A549 treated with ZK216348 at 1 μM for 4 hours (cell line): ENCODE measurements around the gene IYD. TPM values are rescaled to one million over a fixed set of nuclear protein-coding genes. Genes with fewer than 3 reads are reported as not detected.

Source experiments
- total RNA-seq: library from RNA; stranded (reverse); fragments of 200-300 nt; extraction: Qiagen RNA extraction; gene quantifications from 5 replicates; pipeline ENCODE4 v1.2.3, GENCODE V29; 2022; ENCODE audit warnings: low read depth

The IYD gene, protein sequence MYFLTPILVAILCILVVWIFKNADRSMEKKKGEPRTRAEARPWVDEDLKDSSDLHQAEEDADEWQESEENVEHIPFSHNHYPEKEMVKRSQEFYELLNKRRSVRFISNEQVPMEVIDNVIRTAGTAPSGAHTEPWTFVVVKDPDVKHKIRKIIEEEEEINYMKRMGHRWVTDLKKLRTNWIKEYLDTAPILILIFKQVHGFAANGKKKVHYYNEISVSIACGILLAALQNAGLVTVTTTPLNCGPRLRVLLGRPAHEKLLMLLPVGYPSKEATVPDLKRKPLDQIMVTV
- total RNA-seq = not detected in 5 replicates

DNA sequence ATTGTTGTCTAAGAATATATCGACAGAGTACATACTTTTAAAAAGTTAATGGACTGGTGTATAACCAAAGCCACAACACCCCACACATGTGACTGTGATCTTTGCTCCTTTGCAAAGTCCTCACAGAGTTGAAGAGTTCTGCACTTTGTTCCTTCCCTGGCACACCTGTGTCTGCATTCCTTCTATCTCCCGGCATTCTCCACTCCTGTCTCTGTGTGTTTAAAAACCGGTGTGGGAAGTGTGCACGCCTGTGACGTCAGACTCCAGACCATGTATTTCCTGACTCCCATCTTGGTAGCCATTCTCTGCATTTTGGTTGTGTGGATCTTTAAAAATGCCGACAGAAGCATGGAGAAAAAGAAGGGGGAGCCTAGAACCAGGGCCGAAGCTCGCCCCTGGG lies at the start of gene IYD:
Gene IYD (plus strand): TSS at position 251 of the 400 bp plus-strand sequence. CDS start 20 bp downstream, at position 271.

Other genes starting within 250 kb of the IYD start
- gene PPP1R14C, start 226.0 kb upstream of the IYD start, total RNA-seq = 1.1 to 1.7 TPM (median 1.5 TPM) in 5 replicates
- gene PLEKHG1, start 230.9 kb downstream of the IYD start, total RNA-seq = 0.34 to 1.0 TPM (median 0.43 TPM) in 5 replicates